Ishikawa (cell line): Measurements from ENCODE around the gene NTNG1.

ENCODE experiments used
- CEBPB ChIP-seq: IDR thresholded peaks from 2 replicates; pipeline ENCODE4 v1.6.1; 2012
- FOXM1 ChIP-seq: IDR thresholded peaks from 2 replicates; pipeline ENCODE4 v1.6.1; 2012; ENCODE audit warnings: low read depth, borderline replicate concordance
- RAD21 ChIP-seq: IDR thresholded peaks from 2 replicates; pipeline ENCODE4 v1.6.1; 2012; ENCODE audit warnings: low read depth
- REST ChIP-seq: IDR thresholded peaks from 2 replicates; pipeline ENCODE4 v1.6.1; 2012; ENCODE audit warnings: low read depth, mild to moderate bottlenecking
- YY1 ChIP-seq: IDR thresholded peaks from 2 replicates; pipeline ENCODE4 v1.6.1; 2012; ENCODE audit warnings: low read depth

- no peak for TF ChIP-seq REST
- TF ChIP-seq CEBPB: no peak
- TF ChIP-seq RAD21: no peak
- TF ChIP-seq YY1: no peak
- TF ChIP-seq FOXM1: no peak
Measured at GRCh38 chr1:107530543-107530942, 389.7 kb downstream of the NTNG1 start.
